ENCODE measurements around the gene DLK2. TPM values are rescaled to one million over a fixed set of nuclear protein-coding genes. Genes with fewer than 3 reads are reported as not detected.
"Not testable (repeated sequence)": the region's sequence is repeated elsewhere in the genome, so short reads cannot be mapped to it uniquely, and the experiment has no call there.

Gene DLK2
- polyA plus RNA-seq, 5 donors = 1.2 to 2.6 (median 1.8) TPM

- DNase-seq = peak; percentile 95
These were observed 27.8 kb downstream of the DLK2 start, which contains the start of gene ABCC10 for GRCh38 chr6:43427406-43428111. ABCC10 (plus strand) TSS chr6:43427541; CDS start chr6:43427979, 438 bp downstream.

- no peak for DNase-seq
These were observed 28.4 kb downstream of the DLK2 start for GRCh38 chr6:43426928-43427405.

- DNase-seq = not testable (repeated sequence)
These were observed 30.3 kb downstream of the DLK2 start for GRCh38 chr6:43425083-43425482.

- no peak for DNase-seq
These were observed 33.5 kb downstream of the DLK2 start for GRCh38 chr6:43421831-43422230.

GRCh38 chr6:43420012-43420709 is 35.2 kb downstream of the DLK2 start:
- no peak for DNase-seq

GRCh38 chr6:43416935-43417334 is 38.4 kb downstream of the DLK2 start:
- no peak for DNase-seq

- DNase-seq = not testable (repeated sequence)
These were observed 40.1 kb downstream of the DLK2 start for GRCh38 chr6:43415275-43415674.

GRCh38 chr6:43413002-43413401 is 42.3 kb downstream of the DLK2 start:
- DNase-seq = no peak

- DNase-seq = no peak
These were observed 42.8 kb downstream of the DLK2 start for GRCh38 chr6:43412541-43412940.

- not testable (repeated sequence) for DNase-seq
These were observed 44.6 kb downstream of the DLK2 start for GRCh38 chr6:43410776-43411175.

- no peak for DNase-seq
These were observed 47.1 kb downstream of the DLK2 start for GRCh38 chr6:43408259-43408658.

- DNase-seq = no peak
These were observed 48.1 kb downstream of the DLK2 start for GRCh38 chr6:43407296-43407695.

- DNase-seq = no peak
These were observed 50.0 kb downstream of the DLK2 start for GRCh38 chr6:43405354-43405753.

- DNase-seq = no peak
These were observed 52.5 kb downstream of the DLK2 start for GRCh38 chr6:43402820-43403219.

GRCh38 chr6:43401730-43402129 is 53.6 kb downstream of the DLK2 start:
- DNase-seq = no peak

Other genes starting within 250 kb of the DLK2 start
- 10 to 100 TPM; 21.3 to 44.9 (median 28.6) TPM for gene DNPH1, start 226.1 kb downstream of the DLK2 start, polyA plus RNA-seq (ENCODE audit: insufficient read depth in 1 of 5, insufficient read length in 5 of 5, low replicate concordance in 1 of 5)
- under 1 TPM; 0.27 to 0.87 (median 0.56) TPM for gene TTBK1, start 212.1 kb downstream of the DLK2 start, polyA plus RNA-seq (ENCODE audit: insufficient read depth in 1 of 5, insufficient read length in 5 of 5, low replicate concordance in 1 of 5)
- under 1 TPM in 4 of 5 donors, not detected in 1; 0.17 to 0.39 (median 0.24) TPM for gene SLC22A7, start 157.3 kb downstream of the DLK2 start, polyA plus RNA-seq (ENCODE audit: insufficient read depth in 1 of 5, insufficient read length in 5 of 5, low replicate concordance in 1 of 5)
- gene CRIP3, start 146.7 kb downstream of the DLK2 start, polyA plus RNA-seq (ENCODE audit: insufficient read depth in 1 of 5, insufficient read length in 5 of 5, low replicate concordance in 1 of 5) = 1 to 10 TPM; 3.1 to 6.2 (median 3.9) TPM
- gene ZNF318, start 85.9 kb downstream of the DLK2 start, polyA plus RNA-seq (ENCODE audit: insufficient read depth in 1 of 5, insufficient read length in 5 of 5, low replicate concordance in 1 of 5) = 10 to 100 TPM; 25.8 to 35.4 (median 31.6) TPM
- 10 to 100 TPM; 19.7 to 29.2 (median 25.5) TPM for gene ABCC10, start 28.0 kb downstream of the DLK2 start, polyA plus RNA-seq (ENCODE audit: insufficient read depth in 1 of 5, insufficient read length in 5 of 5, low replicate concordance in 1 of 5)
- 10 to 100 TPM; 32.6 to 45.4 (median 42.9) TPM for gene TJAP1, start 22.0 kb upstream of the DLK2 start, polyA plus RNA-seq (ENCODE audit: insufficient read depth in 1 of 5, insufficient read length in 5 of 5, low replicate concordance in 1 of 5)
- 1 to 10 TPM in 1 of 5 donors, under 1 TPM in 4; 0.20 to 1.0 (median 0.58) TPM for gene LRRC73, start 54.8 kb upstream of the DLK2 start, polyA plus RNA-seq (ENCODE audit: insufficient read depth in 1 of 5, insufficient read length in 5 of 5, low replicate concordance in 1 of 5)
- 100 to 1,000 TPM; 120 to 150 (median 135) TPM for gene YIPF3, start 61.4 kb upstream of the DLK2 start, polyA plus RNA-seq (ENCODE audit: insufficient read depth in 1 of 5, insufficient read length in 5 of 5, low replicate concordance in 1 of 5)
- 10 to 100 TPM; 33.8 to 37.9 (median 37.0) TPM for gene POLR1C, start 61.5 kb upstream of the DLK2 start, polyA plus RNA-seq (ENCODE audit: insufficient read depth in 1 of 5, insufficient read length in 5 of 5, low replicate concordance in 1 of 5)
- gene XPO5, start 120.5 kb upstream of the DLK2 start, polyA plus RNA-seq (ENCODE audit: insufficient read depth in 1 of 5, insufficient read length in 5 of 5, low replicate concordance in 1 of 5) = 10 to 100 TPM; 35.9 to 43.0 (median 40.6) TPM
- gene POLH, start 120.6 kb upstream of the DLK2 start, polyA plus RNA-seq (ENCODE audit: insufficient read depth in 1 of 5, insufficient read length in 5 of 5, low replicate concordance in 1 of 5) = 10 to 100 TPM; 16.0 to 29.0 (median 22.4) TPM
- gene GTPBP2, start 173.7 kb upstream of the DLK2 start, polyA plus RNA-seq (ENCODE audit: insufficient read depth in 1 of 5, insufficient read length in 5 of 5, low replicate concordance in 1 of 5) = 10 to 100 TPM; 61.2 to 70.9 (median 61.7) TPM
- gene MAD2L1BP, start 180.3 kb upstream of the DLK2 start, polyA plus RNA-seq (ENCODE audit: insufficient read depth in 1 of 5, insufficient read length in 5 of 5, low replicate concordance in 1 of 5) = 10 to 100 TPM; 22.7 to 28.3 (median 25.9) TPM
- 1 to 10 TPM; 2.3 to 4.9 (median 3.6) TPM for gene RSPH9, start 189.5 kb upstream of the DLK2 start, polyA plus RNA-seq (ENCODE audit: insufficient read depth in 1 of 5, insufficient read length in 5 of 5, low replicate concordance in 1 of 5)
- gene MRPS18A, start 232.2 kb upstream of the DLK2 start, polyA plus RNA-seq (ENCODE audit: insufficient read depth in 1 of 5, insufficient read length in 5 of 5, low replicate concordance in 1 of 5) = 10 to 100 TPM; 39.0 to 49.7 (median 42.9) TPM